Endothelial cell of umbilical vein (primary cell): ENCODE results near the gene GH1. TPM values are rescaled to one million over a fixed set of nuclear protein-coding genes. Genes with fewer than 3 reads are reported as not detected.
"Not testable (repeated sequence)": the region's sequence is repeated elsewhere in the genome, so short reads cannot be mapped to it uniquely, and the experiment has no call there.

Experiments
- BruUV-seq: library from RNA; stranded (reverse); fragments of 400-500 nt; replicated peaks from 2 replicates; lab custom pipeline; 2021; lab: Mats Ljungman, UMichigan
- CTCF ChIA-PET: fragments of 300-600, 350-600 bp; sonication (Branson Sonifier 250); formaldehyde crosslinking; loops from one replicate; lab custom pipeline; 2021; ENCODE audit warnings: antibody characterized with exemption, inconsistent platforms; lab: Charles Lee
- POLR2A ChIA-PET: fragments of 300-600, 350-600 bp; sonication (Branson Sonifier 250); formaldehyde crosslinking; loops from one replicate; lab custom pipeline; 2021; ENCODE audit warnings: antibody characterized with exemption, inconsistent platforms; lab: Charles Lee
- DNase-seq: peaks from one replicate; pipeline ENCODE4 v3.0.0-alpha.2; 2011; ENCODE audit warnings: low read depth, low spot score
- FAIRE-seq: peaks from 2 replicates; lab custom pipeline; 2011; peaks lifted over from hg19 to GRCh38; lab: Jason Lieb, UNC
- H2AFZ ChIP-seq: 2 replicates; pipeline ENCODE4 v1.6.0; 2012; ENCODE audit warnings: low read depth, low read length, control low read depth, inconsistent platforms
- H3K27ac ChIP-seq: 2 replicates; pipeline ENCODE4 v1.5.1; 2011; ENCODE audit warnings: low read depth, mild to moderate bottlenecking, control low read depth, low read length, moderate library complexity; ENCODE audit not compliant: insufficient read depth
- H3K27me3 ChIP-seq, 2 experiments: 2 replicates each; pipeline versions ENCODE4 v1.6.0 to v1.6.1; 2011; ENCODE audit warnings: low read length in 2 of 2, mixed read lengths in 1 of 2; ENCODE audit not compliant: control insufficient read depth in 2 of 2, insufficient read depth in 2 of 2
- H3K36me3 ChIP-seq, 2 experiments: 2 replicates in 1 of 2; 3 replicates in 1 of 2; pipeline ENCODE4 v1.5.1; 2011; ENCODE audit warnings: low read length in 2 of 2, mild to moderate bottlenecking in 1 of 2, moderate library complexity in 1 of 2; ENCODE audit not compliant: control insufficient read depth in 2 of 2, insufficient read depth in 2 of 2; ENCODE audit errors: extremely low read depth in 1 of 2
- H3K4me1 ChIP-seq: 3 replicates; pipeline ENCODE4 v1.5.1; 2011; ENCODE audit warnings: mild to moderate bottlenecking, low read length; ENCODE audit not compliant: control insufficient read depth, insufficient read depth; ENCODE audit errors: extremely low read depth
- H3K4me2 ChIP-seq: 2 replicates; pipeline ENCODE4 v1.6.1; 2011; ENCODE audit warnings: low read length, control low read depth, mixed read lengths; ENCODE audit not compliant: insufficient read depth
- H3K4me3 ChIP-seq, 3 experiments: fragments of 200-600 bp in 1 of 3; sonication (generic), shearing (Covaris generic) in 1 of 3; replicated peaks in 1 of 3; 2 replicates each; pipeline ENCODE4 v1.5.1; 2011 to 2016; ENCODE audit warnings: control low read depth in 3 of 3, low read length in 3 of 3, mild to moderate bottlenecking in 2 of 3, inconsistent platforms in 1 of 3, low read depth in 1 of 3, moderate library complexity in 1 of 3; ENCODE audit not compliant: insufficient read depth in 1 of 3
- H3K79me2 ChIP-seq: 2 replicates; pipeline ENCODE4 v1.6.0; 2012; ENCODE audit warnings: low read length, inconsistent platforms; ENCODE audit not compliant: control insufficient read depth, insufficient read depth
- H3K9ac ChIP-seq: replicated peaks from 2 replicates; pipeline ENCODE3; 2011; ENCODE audit warnings: low read length, control low read depth; ENCODE audit not compliant: insufficient read depth; ENCODE audit errors: extremely low read depth
- H3K9me1 ChIP-seq: replicated peaks from 3 replicates; pipeline ENCODE4 v1.6.0; 2011; ENCODE audit warnings: mild to moderate bottlenecking, low read length; ENCODE audit not compliant: control insufficient read depth, insufficient read depth; ENCODE audit errors: extremely low read depth
- H3K9me3 ChIP-seq: replicated peaks from 2 replicates; pipeline ENCODE4 v1.5.1; 2012; ENCODE audit warnings: low read length, inconsistent platforms; ENCODE audit not compliant: control insufficient read depth, insufficient read depth
- H4K20me1 ChIP-seq: replicated peaks from 2 replicates; pipeline ENCODE3; 2011; ENCODE audit warnings: mild to moderate bottlenecking, low read length; ENCODE audit not compliant: control insufficient read depth, insufficient read depth; ENCODE audit errors: extremely low read depth
- JUN ChIP-seq: IDR thresholded peaks from 2 replicates; pipeline ENCODE4 v1.6.1; 2011; ENCODE audit warnings: borderline replicate concordance, low read depth; ENCODE audit not compliant: insufficient read length, insufficient read depth
- MYC ChIP-seq: IDR thresholded peaks from one replicate; pipeline ENCODE4 v1.6.1; 2011; ENCODE audit warnings: mild to moderate bottlenecking, low read depth, low read length
- dilution Hi-C: fragments of 300-500 bp; cut with MboI; formaldehyde crosslinking; loops from one replicate; pipeline ENCODE4 v1.15.0; 2019; ENCODE audit warnings: low sequenced_read_pairs; ENCODE audit not compliant: extremely low pct_ligation_motif_present
- intact Hi-C: fragments of 100-400 bp; cut with micrococcal nuclease; formaldehyde crosslinking; loops from one replicate; pipeline ENCODE4 v1.10.0; 2022
- polyA plus RNA-seq, 4 experiments: library from polyadenylated mRNA; depleted of rRNA in 3 of 4; stranded (reverse) in 3 of 4; unstranded in 1 of 4; fragments of >200 nt; gene quantifications; 2 replicates each; pipeline versions ENCODE4 v1.2.1 to v1.2.3, GENCODE V29; 2011 to 2012; ENCODE audit warnings: missing spikeins in 1 of 4
- total RNA-seq: library from RNA; stranded (reverse); gene quantifications from 2 replicates; pipeline ENCODE4 v1.2.3, GENCODE V29; 2021
- TF ChIP-seq, protein P1 (sequence below), 2 donors: IDR thresholded peaks; 1 replicate in 1 of 2; 2 replicates in 1 of 2; pipeline ENCODE4 v1.5.1; 2011; ENCODE audit warnings: low read length in 2 of 2, mild to moderate bottlenecking in 2 of 2, moderate library complexity in 2 of 2, control low read depth in 1 of 2, inconsistent platforms in 1 of 2, low read depth in 1 of 2; ENCODE audit not compliant: insufficient read depth in 1 of 2; ENCODE audit errors: extremely low read depth in 1 of 2

GH1 gene
- total and polyA plus RNA-seq, 2 donors (not counting 3 experiments of a cell fraction or from before 2014, with no cell fraction given), result not detected

DNA sequence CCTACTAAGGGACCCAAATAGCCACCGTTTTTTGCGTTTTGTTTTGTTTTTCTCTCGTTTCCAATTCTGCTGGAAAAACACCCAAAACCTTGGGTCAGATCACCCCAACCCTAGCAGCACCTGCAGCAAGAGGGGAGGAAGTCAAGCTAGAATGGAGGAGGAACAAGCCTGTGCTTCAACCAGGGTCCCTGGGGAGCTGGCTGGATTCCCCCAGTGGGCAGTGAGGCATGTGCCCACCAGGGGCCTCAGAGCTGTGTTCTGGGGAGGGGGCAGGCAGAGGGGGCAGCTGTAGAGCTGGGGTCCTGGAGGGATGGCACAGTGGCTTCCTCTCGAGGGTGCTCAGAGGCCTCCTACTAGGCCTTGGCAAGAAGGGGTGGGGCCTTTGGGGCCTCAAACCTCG is 7.0 kb upstream of the GH1 start:
- Histone ChIP-seq H3K9me1 (no peaks in the 10 kb centered on the region), H3K9me3 (no peaks in the 10 kb centered on the region), H3K4me1 (no peaks in the 10 kb centered on the region), H3K4me3 (no peak overlapping the region), H3K27ac (no peak overlapping the region), H3K4me2 (no peak overlapping the region), H3K27me3 (no peaks in the 10 kb centered on the region), H4K20me1 (no peaks in the 10 kb centered on the region), H3K36me3 (no peaks in the 10 kb centered on the region), H3K79me2 (no peaks in the 10 kb centered on the region), H2AFZ (no peak overlapping the region), H3K9ac (no peak overlapping the region)
- dilution Hi-C loops (no loop called here), intact Hi-C loops (no loop called here)
- no TSS peak for BruUV-seq
- POLR2A ChIA-PET, result no interaction called here
- TF ChIP-seq, protein P1, sequence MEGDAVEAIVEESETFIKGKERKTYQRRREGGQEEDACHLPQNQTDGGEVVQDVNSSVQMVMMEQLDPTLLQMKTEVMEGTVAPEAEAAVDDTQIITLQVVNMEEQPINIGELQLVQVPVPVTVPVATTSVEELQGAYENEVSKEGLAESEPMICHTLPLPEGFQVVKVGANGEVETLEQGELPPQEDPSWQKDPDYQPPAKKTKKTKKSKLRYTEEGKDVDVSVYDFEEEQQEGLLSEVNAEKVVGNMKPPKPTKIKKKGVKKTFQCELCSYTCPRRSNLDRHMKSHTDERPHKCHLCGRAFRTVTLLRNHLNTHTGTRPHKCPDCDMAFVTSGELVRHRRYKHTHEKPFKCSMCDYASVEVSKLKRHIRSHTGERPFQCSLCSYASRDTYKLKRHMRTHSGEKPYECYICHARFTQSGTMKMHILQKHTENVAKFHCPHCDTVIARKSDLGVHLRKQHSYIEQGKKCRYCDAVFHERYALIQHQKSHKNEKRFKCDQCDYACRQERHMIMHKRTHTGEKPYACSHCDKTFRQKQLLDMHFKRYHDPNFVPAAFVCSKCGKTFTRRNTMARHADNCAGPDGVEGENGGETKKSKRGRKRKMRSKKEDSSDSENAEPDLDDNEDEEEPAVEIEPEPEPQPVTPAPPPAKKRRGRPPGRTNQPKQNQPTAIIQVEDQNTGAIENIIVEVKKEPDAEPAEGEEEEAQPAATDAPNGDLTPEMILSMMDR (IDR thresholded peaks at IDR 0.05; ENCODE audit: extremely low read depth in 1 of 2, insufficient read depth in 1 of 2, low read depth in 1 of 2, low read length in 2 of 2), result no peak
- TF ChIP-seq MYC, result no peak
- TF ChIP-seq JUN, result no peak
- CTCF ChIA-PET, result interaction anchor here (0.8 to 2.6 kb wide), 3 partner anchors 21 to 208 kb away, joined by 3 to 7 read pairs (median 6); no protein-coding TSS in a partner anchor
- FAIRE-seq (no peak), DNase-seq (no peak)

DNA sequence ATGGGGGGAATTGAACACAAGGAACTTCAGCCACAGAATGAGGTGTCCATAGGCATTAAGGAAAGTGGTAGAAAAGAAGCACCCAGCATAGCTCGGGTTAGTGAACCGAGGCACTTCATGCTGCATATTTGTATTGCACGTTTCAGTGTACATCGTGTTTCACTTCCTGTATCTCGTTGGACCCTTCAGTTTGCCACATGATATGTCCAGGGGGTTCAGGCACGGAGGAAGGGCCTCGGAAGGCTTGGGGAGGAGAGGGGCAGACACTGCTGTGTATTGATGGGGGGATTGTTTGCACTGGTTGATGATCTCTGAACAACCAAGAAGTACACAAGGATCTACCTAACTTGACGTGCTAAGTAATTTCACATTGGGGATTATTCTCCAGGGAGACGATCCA is 3.8 kb upstream of the GH1 start:
- H4K20me1 ChIP-seq, intact Hi-C loops, DNase-seq, BruUV-seq, H3K27ac ChIP-seq, H3K27me3 ChIP-seq, dilution Hi-C loops, H2AFZ ChIP-seq, H3K9ac ChIP-seq, H3K4me2 ChIP-seq, H3K9me1 ChIP-seq, H3K9me3 ChIP-seq, H3K36me3 ChIP-seq, FAIRE-seq, H3K79me2 ChIP-seq, H3K4me3 ChIP-seq, POLR2A ChIA-PET, H3K4me1 ChIP-seq: not testable (repeated sequence)
- CTCF ChIA-PET, result interaction anchor here (1.6 to 7.3 kb wide), 3 partner anchors 24 to 103 kb away, joined by 4 to 183 read pairs (median 10); no protein-coding TSS in a partner anchor

DNA sequence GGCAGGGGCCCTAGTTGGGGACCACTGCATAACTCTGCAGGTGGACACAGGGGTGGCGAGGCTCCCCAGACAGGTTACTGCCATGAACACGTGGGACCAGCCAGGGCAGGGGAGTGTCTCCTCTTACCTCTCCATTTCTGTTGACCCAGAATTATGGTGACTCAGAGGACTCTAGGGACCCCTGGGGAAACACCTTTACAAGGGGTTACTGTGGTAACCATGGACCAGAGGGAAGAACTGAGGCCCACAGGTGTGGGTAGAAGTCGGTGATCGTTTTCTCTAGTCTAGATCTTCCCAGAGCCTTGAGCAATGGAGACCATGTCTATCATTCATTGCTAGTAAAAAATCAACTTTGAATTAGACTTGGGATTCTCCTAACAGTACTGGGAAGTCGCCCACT is 2.1 kb upstream of the GH1 start:
- H3K9ac ChIP-seq, H3K27me3 ChIP-seq, H3K9me3 ChIP-seq, H4K20me1 ChIP-seq, dilution Hi-C loops, H2AFZ ChIP-seq, POLR2A ChIA-PET, H3K36me3 ChIP-seq, H3K4me3 ChIP-seq, FAIRE-seq, H3K79me2 ChIP-seq, H3K9me1 ChIP-seq, H3K4me1 ChIP-seq, H3K4me2 ChIP-seq, BruUV-seq, H3K27ac ChIP-seq, DNase-seq, intact Hi-C loops: not testable (repeated sequence)
- CTCF ChIA-PET, result interaction anchor here (0.7 to 7.3 kb wide), 8 partner anchors 26 to 316 kb away, joined by 3 to 183 read pairs (median 56); no protein-coding TSS in a partner anchor
